Neutrophil (primary cell): ENCODE measurements around the gene UBAC2.
"Not testable (repeated sequence)": the region's sequence is repeated elsewhere in the genome, so short reads cannot be mapped to it uniquely, and the experiment has no call there.

ENCODE experiments used
- H3K27ac ChIP-seq: fragments of 200-600 bp; sonication (generic); 2 replicates; pipeline ENCODE4 v1.5.1; 2016; ENCODE audit warnings: mild to moderate bottlenecking, moderate library complexity
- H3K27me3 ChIP-seq: fragments of 200-600 bp; sonication (generic); 2 replicates; pipeline ENCODE4 v1.6.0; 2016; ENCODE audit warnings: mild to moderate bottlenecking
- H3K36me3 ChIP-seq: fragments of 200-600 bp; sonication (generic); 2 replicates; pipeline ENCODE4 v1.5.1; 2017
- H3K4me1 ChIP-seq, 2 experiments: fragments of 200-600 bp in 1 of 2; sonication (generic) in 1 of 2; 1 replicate in 1 of 2; 2 replicates in 1 of 2; pipeline versions ENCODE4 v1.5.1 to v1.6.1; 2013 to 2016; ENCODE audit warnings: low read depth in 1 of 2, low read length in 1 of 2, mild to moderate bottlenecking in 1 of 2, moderate library complexity in 1 of 2; ENCODE audit not compliant: control insufficient read depth in 1 of 2, insufficient read depth in 1 of 2
- H3K4me3 ChIP-seq, 2 experiments: fragments of 200-600 bp in 1 of 2; sonication (generic) in 1 of 2; 1 replicate in 1 of 2; 2 replicates in 1 of 2; pipeline ENCODE4 v1.5.1; 2013 to 2016; ENCODE audit warnings: low read depth in 1 of 2, low read length in 1 of 2, mild to moderate bottlenecking in 1 of 2, moderate library complexity in 1 of 2
- H3K9me3 ChIP-seq: fragments of 200-600 bp; sonication (generic); 2 replicates; pipeline ENCODE4 v1.5.1; 2016
- TF ChIP-seq, protein P1 (sequence below): fragments of 200-600 bp; sonication (generic); IDR thresholded peaks from 2 replicates; pipeline ENCODE4 v1.5.1; 2016; ENCODE audit warnings: antibody characterized with exemption

Gene UBAC2

DNA sequence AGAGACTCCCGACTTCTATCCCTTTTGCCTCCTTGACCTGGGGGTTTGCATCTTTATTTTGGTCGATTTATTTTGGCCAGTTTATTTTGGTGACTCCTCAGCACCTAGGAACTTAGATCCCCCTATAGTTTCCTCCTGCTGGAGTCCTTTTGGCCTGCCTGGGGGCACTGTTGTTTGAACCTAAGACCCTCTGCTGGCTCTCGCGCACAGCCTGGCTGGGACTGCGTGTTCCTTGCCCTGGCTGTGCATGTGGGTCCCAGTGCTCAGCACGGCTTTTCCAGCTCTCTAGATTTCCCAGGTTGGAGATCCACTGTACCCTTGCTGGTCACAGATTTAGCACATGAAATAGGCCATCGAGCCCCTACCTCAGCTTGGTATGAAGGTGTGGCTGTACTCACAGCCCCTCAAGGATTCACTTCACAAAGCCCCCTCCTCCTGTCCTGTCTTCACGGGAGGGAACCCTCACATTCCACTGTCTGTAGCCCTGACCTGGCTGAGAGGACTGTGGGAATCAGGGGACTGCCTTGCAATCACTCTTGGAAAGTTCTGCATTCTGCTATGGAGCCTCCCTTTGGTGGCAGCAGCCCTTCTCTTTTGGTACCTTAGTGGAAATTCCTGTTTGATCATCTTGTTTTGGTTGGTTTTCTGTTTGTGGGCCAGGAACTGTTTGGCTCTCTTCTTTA lies 8.3 kb downstream of the UBAC2 start:
- no peaks in the 10 kb centered on the region for H3K27me3 ChIP-seq
- H3K27ac ChIP-seq, result no peak overlapping the region
- TF ChIP-seq, protein P1, sequence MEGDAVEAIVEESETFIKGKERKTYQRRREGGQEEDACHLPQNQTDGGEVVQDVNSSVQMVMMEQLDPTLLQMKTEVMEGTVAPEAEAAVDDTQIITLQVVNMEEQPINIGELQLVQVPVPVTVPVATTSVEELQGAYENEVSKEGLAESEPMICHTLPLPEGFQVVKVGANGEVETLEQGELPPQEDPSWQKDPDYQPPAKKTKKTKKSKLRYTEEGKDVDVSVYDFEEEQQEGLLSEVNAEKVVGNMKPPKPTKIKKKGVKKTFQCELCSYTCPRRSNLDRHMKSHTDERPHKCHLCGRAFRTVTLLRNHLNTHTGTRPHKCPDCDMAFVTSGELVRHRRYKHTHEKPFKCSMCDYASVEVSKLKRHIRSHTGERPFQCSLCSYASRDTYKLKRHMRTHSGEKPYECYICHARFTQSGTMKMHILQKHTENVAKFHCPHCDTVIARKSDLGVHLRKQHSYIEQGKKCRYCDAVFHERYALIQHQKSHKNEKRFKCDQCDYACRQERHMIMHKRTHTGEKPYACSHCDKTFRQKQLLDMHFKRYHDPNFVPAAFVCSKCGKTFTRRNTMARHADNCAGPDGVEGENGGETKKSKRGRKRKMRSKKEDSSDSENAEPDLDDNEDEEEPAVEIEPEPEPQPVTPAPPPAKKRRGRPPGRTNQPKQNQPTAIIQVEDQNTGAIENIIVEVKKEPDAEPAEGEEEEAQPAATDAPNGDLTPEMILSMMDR, result no peak
- H3K4me1 ChIP-seq, result peaks cover 0 to 4% of the 10 kb centered on the region in 2 experiments
- peaks cover 13% of the 10 kb centered on the region for H3K36me3 ChIP-seq
- H3K4me3 ChIP-seq, result no peak overlapping the region
- no peaks in the 10 kb centered on the region for H3K9me3 ChIP-seq

DNA sequence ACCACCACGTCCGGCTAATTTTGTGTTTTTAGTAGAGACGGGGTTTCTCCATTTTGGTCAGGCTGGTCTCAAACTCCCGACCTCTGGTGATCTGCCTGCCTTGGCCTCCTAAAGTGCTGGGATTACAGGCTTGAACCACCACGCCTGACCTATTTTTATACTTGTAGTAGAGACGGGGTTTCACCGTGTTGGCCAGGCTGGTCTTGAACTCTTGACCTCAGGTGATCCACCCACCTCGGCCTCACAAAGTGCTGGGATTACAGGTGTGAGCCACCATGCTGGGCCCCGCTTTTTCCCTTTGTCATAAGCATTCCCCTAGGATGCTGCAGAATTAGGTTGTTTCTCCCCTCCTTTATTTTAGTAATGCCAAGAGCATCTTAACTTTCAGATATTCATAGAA lies 10.0 kb downstream of the UBAC2 start:
- not testable (repeated sequence) for H3K27me3 ChIP-seq, H3K9me3 ChIP-seq, H3K27ac ChIP-seq, H3K4me1 ChIP-seq, H3K4me3 ChIP-seq
- H3K36me3 ChIP-seq, result peaks cover 14% of the 10 kb centered on the region

DNA sequence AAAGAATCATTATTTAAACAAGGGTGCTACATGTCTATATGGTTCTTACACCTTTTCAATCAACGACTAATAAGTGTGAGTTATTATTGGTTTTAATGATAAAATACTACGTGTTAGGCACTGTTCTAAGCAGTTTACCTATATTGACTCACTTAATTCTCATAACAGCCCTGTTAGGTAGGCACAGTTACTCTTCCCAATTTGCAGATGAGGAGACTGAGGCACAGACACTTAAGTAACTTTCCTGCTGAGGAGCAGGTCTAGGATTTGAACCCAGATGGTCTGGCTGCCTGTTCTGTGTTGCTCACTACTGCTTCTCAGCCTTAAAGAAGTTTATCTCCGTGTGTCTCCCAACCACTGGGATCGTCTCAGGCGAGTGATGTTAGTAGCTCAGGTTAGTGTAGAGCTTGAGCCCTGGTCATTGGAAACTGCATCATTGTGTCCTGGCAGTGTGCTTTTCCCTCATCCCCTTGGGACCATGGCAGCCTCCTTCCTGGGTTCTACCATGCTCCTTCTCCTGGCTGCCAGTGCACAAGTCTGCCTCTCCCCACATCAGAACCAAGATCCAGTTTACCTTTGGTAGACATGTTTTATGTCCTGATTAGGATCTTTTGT lies 10.9 kb downstream of the UBAC2 start:
- Histone ChIP-seq H3K27ac (no peak overlapping the region), H3K27me3 (no peaks in the 10 kb centered on the region), H3K9me3 (no peaks in the 10 kb centered on the region), H3K4me1 (no peaks in the 10 kb centered on the region), H3K4me3 (no peak overlapping the region), H3K36me3 (peaks cover 9% of the 10 kb centered on the region)
- TF ChIP-seq, protein P1, result no peak

DNA sequence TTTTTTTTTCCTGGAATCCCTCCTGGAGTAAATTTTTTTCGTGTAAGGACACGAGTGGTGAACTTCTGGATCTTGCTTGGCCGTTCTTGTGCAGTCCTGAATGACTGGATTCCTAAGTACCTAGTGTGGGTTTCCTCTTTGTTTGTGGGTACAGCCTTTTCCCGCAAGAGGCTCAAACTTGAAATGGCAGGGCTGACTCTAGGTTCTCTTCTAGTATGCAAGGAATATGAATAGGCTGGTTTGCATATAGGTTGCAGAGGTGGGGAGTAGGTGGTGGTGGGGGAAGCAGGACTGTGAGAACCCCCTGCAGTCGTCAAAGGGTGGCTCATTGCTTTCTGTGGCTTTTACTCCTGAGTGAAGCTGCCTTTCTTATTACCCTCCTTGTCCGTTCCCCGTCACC lies 13.6 kb downstream of the UBAC2 start:
- H3K27ac ChIP-seq, result no peak overlapping the region
- no peaks in the 10 kb centered on the region for H3K9me3 ChIP-seq
- TF ChIP-seq, protein P1, result no peak
- H3K27me3 ChIP-seq, result no peaks in the 10 kb centered on the region
- peaks cover 9% of the 10 kb centered on the region for H3K36me3 ChIP-seq
- H3K4me1 ChIP-seq, result peaks cover 4% of the 10 kb centered on the region in 2 experiments
- no peak overlapping the region for H3K4me3 ChIP-seq

DNA sequence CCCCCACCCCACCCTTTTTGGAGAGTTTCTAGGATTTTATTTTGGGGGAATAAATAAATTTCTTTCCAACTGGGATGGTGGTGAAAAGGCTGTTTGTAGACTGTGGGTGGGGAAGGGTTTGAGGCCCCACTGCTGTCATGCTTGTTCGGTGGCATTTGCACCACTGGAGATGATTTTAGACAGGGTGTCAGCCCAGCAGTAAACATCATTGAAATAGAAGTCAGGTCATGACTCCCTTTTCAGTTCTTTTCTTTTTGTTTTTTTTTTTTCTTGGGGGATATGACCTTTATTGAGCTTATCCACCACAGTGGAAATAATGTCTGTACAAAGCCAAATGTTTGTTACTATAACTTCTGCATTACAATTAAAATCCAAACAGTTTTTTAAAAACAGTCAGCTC lies 14.1 kb downstream of the UBAC2 start:
- no peak overlapping the region for H3K4me3 ChIP-seq
- H3K4me1 ChIP-seq, result peaks cover 9% of the 10 kb centered on the region in 2 experiments
- H3K36me3 ChIP-seq, result peaks cover 9% of the 10 kb centered on the region
- no peaks in the 10 kb centered on the region for H3K27me3 ChIP-seq
- no peaks in the 10 kb centered on the region for H3K9me3 ChIP-seq
- no peak overlapping the region for H3K27ac ChIP-seq
- TF ChIP-seq, protein P1, result no peak

DNA sequence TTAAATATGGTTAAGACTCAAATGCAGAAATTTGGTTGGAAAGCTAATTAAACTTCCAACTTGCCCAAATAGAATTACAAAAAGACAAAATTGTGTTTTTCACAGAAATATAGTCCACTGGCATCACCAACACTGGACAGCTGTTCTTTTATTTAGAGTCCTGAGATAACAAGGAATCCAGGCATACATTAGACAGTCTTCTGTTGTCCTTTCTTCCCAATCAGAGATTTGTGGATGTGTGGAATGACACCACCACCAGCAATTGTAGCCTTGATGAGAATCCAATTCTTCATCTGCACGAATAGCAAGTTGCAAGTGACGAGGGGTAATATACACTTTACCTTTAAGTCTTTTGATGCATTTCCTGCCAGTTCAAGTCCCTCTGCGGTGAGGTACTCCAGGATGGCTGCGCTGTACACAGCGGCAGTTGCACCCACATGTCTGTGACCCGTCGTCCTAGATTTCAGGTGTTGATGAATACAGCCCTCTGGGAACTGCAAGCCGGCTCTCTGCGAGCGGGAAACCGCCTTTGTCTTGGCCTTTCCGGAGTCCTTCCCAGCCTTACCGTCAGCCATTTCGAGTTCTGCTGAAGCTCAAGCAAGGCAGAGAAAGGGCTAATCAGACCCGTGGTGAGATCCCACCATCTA lies 14.7 kb downstream of the UBAC2 start:
- Histone ChIP-seq H3K36me3 (peaks cover 9% of the 10 kb centered on the region), H3K27me3 (no peaks in the 10 kb centered on the region), H3K27ac (no peak overlapping the region), H3K9me3 (no peaks in the 10 kb centered on the region), H3K4me1 (peaks cover 10 to 11% of the 10 kb centered on the region in 2 experiments), H3K4me3 (no peak overlapping the region)
- TF ChIP-seq, protein P1, result no peak
